ENCODE measurements around the gene SPOPL.

- no peak for TF ChIP-seq CTCF (IDR thresholded peaks at IDR 0.05)
- TF ChIP-seq POLR2A (IDR thresholded peaks at IDR 0.05) = no peak
- TF ChIP-seq POLR2AphosphoS5 (IDR thresholded peaks at IDR 0.05) = no peak
These were observed 48.6 kb downstream of the SPOPL start for GRCh38 chr2:138550172-138550571.
